IPS DF 4.7 (cell line): ENCODE measurements around the gene MEAK7.

ENCODE experiments used
- DNase-seq: peaks from one replicate; pipeline ENCODE4 v3.0.0-alpha.2; 2013; ENCODE audit warnings: low spot score; ENCODE audit errors: extremely low read depth

MEAK7 gene

DNA sequence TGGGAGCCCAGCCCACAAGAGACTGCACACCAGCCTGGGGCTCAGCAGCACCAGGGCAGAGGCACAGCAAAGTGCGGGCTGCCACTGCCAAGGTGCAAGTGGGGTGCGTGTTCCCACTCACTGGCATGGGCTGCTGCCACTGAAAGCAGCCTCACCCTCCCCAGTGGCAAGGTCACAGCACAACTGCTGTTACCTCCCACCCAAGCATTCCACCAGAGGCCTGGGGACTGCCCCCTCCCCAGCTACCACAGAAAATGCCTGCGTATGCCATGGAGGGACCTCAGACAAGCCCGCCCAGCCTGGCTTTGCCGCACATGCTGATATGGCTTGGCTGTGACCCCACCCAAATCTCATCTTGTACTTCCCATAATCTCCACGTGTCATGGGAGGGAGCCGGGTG is 33.1 kb downstream of the MEAK7 start:
- DNase-seq, result no peak

DNA sequence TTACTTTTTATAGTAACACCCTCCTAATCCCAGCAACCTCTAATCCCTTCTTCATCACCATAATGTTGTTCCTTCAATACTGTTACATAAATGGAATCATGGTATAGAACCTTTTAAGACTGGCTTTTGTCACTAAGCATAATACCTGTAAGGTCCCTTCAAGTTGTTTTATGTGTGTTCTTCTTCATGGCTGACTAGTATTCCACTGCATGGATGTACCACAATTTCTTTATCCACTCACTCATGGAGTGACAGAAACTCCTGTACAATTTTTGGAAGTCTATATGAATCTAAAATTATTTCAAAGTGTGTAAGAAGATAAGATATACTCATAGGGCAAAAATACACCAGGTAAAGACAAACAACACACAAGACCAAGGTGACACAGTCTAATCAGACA is 36.8 kb downstream of the MEAK7 start:
- no peak for DNase-seq

DNA sequence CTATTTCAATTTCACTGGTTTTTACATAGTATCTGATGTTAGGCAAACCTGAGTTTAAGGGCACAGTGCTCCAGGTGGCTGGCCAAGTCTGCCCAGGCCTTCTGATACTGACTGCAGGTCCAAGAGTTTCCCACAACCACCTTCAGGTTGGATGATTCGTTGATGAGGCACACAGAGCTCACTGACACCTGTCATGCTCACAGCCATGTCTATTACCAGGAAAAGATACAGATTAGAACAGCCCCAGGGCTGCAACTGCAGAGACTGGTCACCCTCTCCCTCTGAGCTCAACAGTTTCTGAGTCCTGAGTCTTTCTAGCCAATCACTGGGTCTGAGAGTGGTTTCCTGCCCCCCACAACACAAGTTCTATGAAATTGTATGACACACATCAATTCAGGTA is 37.2 kb downstream of the MEAK7 start:
- no peak for DNase-seq

DNA sequence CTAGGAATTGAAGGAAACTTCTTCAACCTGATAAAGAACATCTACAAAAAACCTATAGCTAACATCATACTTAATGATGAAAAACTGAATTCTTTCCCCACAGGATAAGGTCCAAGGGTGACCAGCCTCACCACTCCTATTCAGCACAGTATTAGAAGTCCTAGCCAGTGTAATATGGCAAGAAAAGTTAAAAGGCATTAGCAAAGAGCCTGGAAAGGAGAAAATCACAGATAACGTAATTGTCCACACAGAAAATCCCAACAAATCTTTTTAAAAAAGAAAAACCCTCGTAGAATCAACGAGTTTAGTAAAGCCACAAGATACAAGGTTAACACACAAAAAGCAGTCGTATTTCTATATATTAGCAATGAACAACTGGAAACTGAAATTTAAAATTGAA is 37.8 kb downstream of the MEAK7 start:
- DNase-seq, result no peak

DNA sequence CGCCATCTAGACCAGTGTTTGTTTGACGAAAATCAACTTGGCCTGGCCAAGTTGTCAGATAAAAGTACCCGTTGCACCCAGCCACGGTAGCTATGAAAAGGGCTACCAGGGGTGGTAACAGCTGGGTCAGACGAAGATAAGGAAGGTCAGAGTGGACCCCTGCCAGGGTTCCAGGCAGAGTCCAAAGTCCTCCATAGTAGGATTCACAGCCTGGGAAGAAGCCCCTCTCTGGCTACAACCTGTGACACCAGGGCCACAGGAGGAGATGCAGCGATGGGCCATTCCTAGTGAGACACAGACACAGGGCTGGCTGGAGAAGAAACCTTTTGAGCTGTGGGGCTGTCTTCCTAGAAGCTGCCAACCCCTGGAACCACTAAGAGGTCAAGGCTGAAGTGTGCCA is 39.3 kb downstream of the MEAK7 start:
- DNase-seq, result no peak

DNA sequence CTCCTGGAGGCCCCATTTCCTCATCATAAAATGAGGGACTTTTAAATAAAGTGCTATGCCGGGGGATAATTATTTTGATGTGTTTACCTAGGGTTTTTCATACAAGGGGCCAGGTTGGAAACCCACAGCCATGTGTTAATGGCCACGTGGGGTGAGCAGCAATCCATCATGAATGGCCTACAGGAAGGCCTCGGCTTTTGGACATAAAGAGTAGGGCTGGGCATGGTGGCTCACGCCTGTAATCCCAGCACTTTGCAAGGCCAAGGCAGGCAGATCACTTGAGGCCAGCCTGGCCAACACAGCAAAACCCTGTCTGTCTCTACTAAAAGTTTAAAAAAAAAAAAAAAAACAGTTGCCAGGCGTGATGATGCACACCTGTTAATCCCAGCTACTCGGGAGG is 40.3 kb downstream of the MEAK7 start:
- DNase-seq, result no peak

DNA sequence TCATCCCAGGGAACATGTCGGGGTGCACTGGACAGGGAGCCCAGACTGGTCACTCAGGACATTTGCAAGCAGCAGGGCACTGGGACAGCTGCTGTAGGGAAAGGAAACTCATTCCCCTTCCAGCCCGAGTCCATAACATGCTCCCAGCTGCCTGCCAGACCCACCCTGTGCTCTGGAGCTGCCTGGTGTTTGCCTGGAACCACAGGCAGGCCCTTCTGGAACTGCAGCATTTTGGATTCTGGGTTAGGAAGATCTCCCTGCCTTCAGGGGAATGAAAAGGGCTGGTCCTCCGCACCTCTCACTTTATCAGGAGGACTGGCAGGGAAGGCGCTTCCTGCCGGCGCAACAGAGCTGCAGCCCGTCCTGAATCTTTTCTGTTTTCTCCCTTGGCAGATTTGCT is 41.2 kb downstream of the MEAK7 start:
- DNase-seq, result no peak

DNA sequence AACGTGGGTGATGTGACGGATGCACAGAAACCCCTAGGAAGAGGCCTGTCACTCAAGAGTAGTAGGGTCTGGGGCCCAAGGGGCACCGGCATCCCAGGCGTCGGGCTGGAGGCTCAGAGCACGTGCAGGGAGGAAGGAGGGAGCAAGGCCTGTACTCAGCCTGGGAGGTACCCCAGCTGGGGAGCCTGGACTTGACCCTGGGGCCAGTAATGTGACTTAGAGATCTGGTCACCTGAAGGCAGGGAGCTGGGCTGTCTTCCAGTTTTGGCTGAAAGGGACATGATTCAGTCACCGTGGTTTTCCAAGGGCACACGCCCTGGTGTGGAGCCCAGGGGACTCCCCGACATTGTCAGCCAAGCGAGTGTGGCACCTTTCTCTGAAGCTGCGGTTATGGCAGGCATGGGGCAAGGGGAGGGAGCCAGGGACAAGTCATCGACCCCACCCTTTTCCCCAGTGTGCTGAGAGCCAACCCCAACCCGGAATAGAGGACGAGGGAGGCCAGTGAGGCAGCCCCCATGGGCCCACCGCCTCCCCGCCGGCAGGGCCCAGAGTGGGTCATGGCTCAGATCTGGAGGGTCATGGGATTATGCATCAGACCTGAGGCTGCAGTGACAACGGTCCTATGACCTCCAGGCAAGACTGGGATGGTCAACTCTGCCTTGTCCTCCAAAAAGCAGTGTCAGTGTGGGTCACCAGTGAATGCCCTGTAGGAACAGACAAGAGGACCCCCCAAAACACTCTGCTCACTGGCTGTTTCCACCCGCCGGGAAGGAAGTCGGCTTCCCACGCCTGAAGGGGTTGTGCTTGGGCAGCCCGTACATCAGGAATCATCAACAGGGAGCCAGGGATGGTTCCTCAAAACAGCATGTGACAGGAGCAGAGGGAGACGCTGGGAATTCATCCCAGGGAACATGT is 41.9 kb downstream of the MEAK7 start:
- no peak for DNase-seq

DNA sequence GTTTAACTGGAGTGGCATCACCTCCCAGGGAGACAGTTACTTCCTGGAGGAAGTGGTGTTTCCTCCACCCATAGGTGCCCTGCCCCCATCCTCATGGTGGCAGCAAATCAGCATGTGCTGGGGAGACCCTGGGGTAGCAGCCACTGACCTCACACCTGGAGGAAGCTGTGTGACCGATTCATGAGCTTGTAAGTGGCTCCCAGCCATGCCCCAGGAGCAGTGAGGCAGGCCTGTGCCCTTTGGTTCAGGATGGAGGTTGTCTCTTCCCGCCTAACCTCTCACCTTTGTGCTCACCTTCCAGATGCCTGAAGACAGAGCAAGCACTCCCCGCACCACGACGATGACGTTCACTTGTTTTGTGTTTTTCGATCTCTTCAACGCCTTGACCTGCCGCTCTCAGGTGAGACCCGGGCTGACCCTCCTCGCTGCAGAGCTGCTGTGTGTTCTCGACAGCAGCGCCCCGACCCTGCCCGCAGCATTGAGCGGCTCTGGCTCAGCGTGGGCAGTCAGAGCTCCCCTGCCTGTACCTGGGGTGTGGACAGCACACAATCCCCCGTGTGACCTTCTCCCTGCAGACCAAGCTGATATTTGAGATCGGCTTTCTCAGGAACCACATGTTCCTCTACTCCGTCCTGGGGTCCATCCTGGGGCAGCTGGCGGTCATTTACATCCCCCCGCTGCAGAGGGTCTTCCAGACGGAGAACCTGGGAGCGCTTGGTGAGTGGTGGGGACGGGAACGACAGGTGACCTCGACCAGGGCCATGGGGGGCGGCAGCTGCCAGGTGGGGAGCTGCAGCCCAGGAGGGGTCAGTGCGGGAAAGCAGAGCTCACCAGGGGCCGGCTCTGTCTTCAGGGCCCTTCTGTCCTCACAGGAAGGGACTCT is 42.8 kb downstream of the MEAK7 start:
- DNase-seq, result no peak

DNA sequence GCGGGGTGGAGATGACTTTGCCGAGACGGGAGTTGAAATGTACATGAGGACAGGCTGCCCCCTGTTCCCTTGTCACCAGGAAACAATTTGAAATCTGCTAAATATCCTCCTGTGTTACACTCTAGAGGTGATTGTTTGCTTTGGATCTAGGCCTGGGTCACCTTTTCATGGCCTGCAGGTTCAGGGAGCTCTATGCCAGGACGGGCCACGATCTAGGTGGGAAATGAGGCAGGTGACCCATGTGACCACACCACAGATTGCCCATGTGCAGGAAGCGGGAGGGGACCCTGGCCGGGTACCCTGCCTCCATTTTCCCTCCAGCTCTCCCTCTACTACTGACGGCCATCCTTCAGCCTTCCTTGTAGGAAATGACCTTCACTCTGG is 43.4 kb downstream of the MEAK7 start:
- no peak for DNase-seq

DNA sequence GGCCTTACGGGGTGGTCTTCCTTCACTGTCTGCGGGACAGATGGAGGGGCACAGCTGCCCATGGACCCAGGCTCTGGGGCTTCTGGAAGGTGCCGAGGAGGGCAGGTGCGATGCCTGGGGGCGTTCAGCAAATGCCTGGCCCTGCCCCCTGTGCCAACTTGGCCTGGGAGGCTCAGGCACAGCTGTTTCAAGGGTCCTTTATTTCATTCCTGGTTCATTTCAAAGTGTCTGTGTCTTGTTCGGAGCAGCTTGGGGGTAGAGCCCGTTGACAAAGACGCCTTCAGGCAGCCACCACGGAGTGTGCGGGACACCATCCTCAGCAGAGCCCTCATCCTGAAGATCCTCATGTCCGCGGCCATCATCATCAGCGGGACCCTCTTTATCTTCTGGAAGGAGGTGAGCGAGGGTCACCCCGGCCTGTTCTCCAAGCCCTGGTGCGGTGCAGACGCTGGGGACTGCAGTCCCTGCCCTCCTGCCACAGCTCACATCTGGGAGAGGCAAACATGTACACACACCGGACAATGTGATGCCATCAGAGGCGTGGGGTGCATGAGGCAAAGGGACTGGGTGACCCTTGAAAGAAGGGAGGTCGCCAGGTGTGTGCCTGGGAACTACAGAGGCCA is 43.9 kb downstream of the MEAK7 start:
- no peak for DNase-seq

DNA sequence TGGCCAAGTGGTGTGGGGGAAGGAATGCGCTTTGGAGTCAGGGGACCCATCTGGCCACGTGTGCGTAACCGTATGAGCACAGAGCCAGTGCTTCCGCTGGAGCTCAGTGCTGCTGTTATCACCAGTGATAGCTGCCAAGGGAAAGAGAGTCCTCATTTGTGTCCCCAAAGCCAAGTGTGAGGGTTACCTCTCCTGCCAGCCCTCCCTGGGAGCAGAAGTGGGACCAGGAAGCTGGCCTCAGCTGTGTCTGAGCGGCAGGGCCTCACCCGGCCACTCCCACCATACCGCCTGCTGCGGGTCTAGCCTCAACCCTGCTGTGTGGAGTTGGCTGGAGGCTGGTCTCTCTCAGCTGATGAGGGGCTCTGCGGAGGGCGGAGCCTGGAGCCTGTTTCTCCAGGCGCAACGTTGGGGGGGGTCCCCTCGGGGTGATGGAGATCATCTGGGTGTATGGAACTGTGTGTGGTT is 44.5 kb downstream of the MEAK7 start:
- no peak for DNase-seq

DNA sequence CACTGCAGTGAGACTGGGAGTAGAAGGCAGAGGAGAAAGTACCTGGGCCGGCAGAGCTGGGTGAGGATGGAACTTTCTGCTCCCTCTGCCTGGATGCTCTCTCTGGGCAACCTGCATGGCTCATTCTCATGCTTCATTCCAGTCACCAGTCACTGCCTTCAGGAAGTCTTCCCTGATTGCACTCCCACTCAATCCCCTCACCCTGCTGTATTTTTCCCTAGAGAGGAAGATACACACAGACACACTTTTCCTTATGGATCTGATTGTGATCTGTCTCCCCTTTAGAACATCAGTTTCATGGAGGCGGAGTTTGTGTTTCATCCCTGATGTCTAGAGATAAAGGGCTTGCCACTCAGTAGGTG is 44.9 kb downstream of the MEAK7 start:
- DNase-seq, result no peak

DNA sequence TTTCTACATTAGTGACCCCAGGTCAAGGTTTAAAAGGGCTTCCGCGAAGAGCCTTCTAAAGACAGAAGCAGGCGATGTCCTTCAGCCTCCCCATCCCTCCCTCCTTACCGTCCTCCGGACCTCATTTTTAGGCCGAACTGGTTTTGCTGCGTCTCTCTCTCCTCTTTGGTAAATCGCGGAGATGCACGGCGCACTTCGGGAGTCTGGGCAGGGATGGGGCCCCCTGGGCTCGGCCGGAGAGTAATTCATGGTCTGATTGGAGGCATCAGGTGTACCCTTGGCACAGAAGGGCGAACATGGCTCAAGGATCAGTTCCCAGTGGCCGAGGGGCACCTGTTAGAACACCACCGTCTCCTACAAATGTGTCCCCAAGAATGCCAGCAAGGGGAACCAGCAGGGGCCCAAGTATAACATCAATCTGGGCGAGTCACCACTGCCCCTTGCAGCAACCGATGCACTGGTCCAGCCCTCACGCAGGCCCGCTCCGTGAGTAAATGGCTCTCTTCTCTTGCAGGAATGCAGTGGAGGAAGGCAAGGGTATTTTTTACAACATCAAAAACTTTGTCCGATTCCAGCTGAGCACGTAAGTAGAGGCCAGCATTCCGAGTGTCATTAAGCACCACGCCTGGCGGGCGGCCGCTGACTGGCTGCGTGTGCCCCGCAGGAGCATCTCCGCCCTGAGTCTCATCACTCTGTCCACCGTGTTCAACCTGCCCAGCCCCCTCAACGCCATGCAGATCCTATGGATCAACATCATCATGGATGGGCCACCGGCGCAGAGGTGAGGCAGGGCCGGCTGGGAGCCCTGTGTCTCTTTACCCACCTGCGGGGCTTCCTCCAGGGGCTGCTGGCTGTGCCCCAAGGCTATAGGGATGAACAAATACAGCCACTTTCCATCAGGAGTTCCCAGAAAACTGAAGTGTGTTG is 45.6 kb downstream of the MEAK7 start:
- no peak for DNase-seq

DNA sequence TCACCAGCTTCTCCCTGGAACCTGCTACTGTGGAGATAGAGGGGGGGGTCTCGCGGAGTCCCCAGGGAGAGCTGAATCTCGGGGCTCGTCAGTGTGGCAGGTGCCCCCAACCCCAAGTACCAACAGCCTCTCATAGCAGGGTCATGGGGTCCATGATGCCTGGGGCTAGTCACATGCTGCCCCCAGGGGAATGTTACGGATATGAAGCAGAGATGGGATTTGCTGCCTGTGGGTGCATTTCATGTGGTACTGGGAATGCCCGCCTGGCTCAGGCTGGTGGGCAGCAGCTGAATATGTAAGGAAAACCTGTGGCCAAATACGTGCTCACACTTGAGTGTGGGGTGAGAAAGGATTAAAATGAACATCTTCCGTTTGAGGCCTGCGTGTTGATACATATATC is 49.4 kb downstream of the MEAK7 start:
- no peak for DNase-seq
